Measurements from ENCODE around the gene HILPDA.

- no peak for TF ChIP-seq POLR2A (IDR thresholded peaks at IDR 0.05)
- no peak for TF ChIP-seq CTCF (IDR thresholded peaks at IDR 0.05)
- peak; percentile 12 for TF ChIP-seq POLR2AphosphoS5 (IDR thresholded peaks at IDR 0.05)
Observed at GRCh38 chr7:128435327-128435686, 20.4 kb upstream of the HILPDA start.

Measured in prostate gland (tissue), 2 donors.